ENCODE results near the gene THRSP.

The THRSP gene

DNA sequence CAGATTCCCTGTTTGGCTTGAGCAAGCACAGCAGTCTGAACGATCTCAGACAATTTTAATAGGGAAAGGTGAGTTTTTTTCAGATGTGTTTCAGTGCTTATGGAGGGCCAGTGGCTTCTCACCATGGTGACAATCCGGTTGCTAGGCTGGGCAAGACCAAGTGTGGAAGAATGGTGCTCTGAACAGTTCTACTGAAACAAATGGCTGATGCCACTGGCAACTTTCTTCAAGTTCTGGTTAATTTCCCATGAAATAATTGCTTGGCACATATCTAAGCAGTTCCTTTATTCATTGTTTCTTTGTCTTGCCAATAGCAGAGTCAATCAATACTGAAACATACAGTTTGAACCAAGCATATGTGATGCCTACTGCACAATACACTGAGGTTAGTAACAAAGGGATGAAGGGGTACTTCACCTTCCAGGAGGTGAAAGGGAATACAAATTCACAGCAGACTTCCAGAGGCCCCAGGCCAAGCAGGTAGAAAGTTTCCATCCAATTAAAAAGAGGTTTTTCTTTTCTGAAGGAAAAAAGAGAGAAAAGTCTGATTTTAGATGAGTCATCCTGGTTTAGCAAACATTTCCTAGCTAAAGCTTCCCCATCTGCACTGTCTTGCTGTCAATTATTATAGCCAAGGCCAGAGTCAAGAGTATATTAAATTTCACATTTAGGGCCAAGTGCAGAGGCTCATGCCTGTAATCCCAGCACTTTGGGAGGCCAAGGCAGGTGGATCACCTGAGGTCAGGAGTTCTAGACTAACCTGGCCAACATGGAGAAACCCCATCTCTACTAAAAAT is 37.2 kb downstream of the THRSP start:
- Histone ChIP-seq H3K9me3 (ENCODE audit: control extremely low read depth in 1 of 5, control insufficient read depth in 4 of 5, insufficient read depth in 2 of 5, low read depth in 1 of 5, low read length in 4 of 5) (no peaks in the 10 kb centered on the region), H3K4me3 (ENCODE audit: control insufficient read depth in 1 of 7, extremely low read depth in 1 of 7, insufficient read depth in 4 of 7, low read depth in 2 of 7, low read length in 6 of 7) (no peak overlapping the region), H3K27me3 (replicated peaks in 2 of 5; ENCODE audit: control insufficient read depth in 4 of 5, insufficient read depth in 5 of 5, low read length in 4 of 5) (no peaks in the 10 kb centered on the region), H3K4me1 (ENCODE audit: control extremely low read depth in 1 of 4, control insufficient read depth in 4 of 4, insufficient read depth in 4 of 4, low read length in 3 of 4) (peaks cover 0 to 3% (median 3%) of the 10 kb centered on the region in 4 experiments), H3K36me3 (ENCODE audit: control insufficient read depth in 4 of 4, insufficient read depth in 4 of 4, low read length in 3 of 4) (peaks cover 11 to 24% (median 19%) of the 10 kb centered on the region in 4 experiments), H3K27ac (ENCODE audit: insufficient read depth in 1 of 2, low read depth in 1 of 2, low read length in 2 of 2, poor library complexity in 1 of 2, severe bottlenecking in 2 of 2) (peak overlapping the region in 1 of 2 experiments; percentile 2)
- CTCF ChIA-PET = interaction anchor here (1.4 kb wide), 1 partner anchor 10 kb away, joined by 3 read pairs; no protein-coding TSS in a partner anchor
- no peak for DNase-seq
- 85% methylated on average over 2 of the region's 2 CpGs for WGBS (ENCODE audit: insufficient coverage)
- POLR2A ChIA-PET = no interaction called here

- ChIA-PET POLR2A (no interaction called here), CTCF (interaction anchor here (2.0 kb wide), 1 partner anchor 14 kb away, joined by 5 read pairs; no protein-coding TSS in a partner anchor)
- H3K36me3 ChIP-seq (ENCODE audit: control insufficient read depth in 4 of 4, insufficient read depth in 4 of 4, low read length in 3 of 4) = peaks cover 13 to 51% (median 36%) of the 10 kb centered on the region in 4 experiments
- no peak for DNase-seq
- H3K9me3 ChIP-seq (ENCODE audit: control extremely low read depth in 1 of 5, control insufficient read depth in 4 of 5, insufficient read depth in 2 of 5, low read depth in 1 of 5, low read length in 4 of 5) = no peaks in the 10 kb centered on the region
- no peaks in the 10 kb centered on the region for H3K27me3 ChIP-seq (replicated peaks in 2 of 5; ENCODE audit: control insufficient read depth in 4 of 5, insufficient read depth in 5 of 5, low read length in 4 of 5)
- H3K27ac ChIP-seq (ENCODE audit: insufficient read depth in 1 of 2, low read depth in 1 of 2, low read length in 2 of 2, poor library complexity in 1 of 2, severe bottlenecking in 2 of 2) = no peak overlapping the region
- no peak overlapping the region for H3K4me3 ChIP-seq (ENCODE audit: control insufficient read depth in 1 of 7, extremely low read depth in 1 of 7, insufficient read depth in 4 of 7, low read depth in 2 of 7, low read length in 6 of 7)
- no peaks in the 10 kb centered on the region for H3K4me1 ChIP-seq (ENCODE audit: control extremely low read depth in 1 of 4, control insufficient read depth in 4 of 4, insufficient read depth in 4 of 4, low read length in 3 of 4)
- 85% methylated on average over 2 of the region's 3 CpGs for WGBS (ENCODE audit: insufficient coverage)
Measured at GRCh38 chr11:78109081-78110015, 45.7 kb downstream of the THRSP start.

GRCh38 chr11:78110351-78110750 is 46.7 kb downstream of the THRSP start:
- CTCF ChIA-PET = interaction anchor here (0.7 to 2.0 kb wide), 2 partner anchors 8 to 13 kb away, joined by 3 to 5 read pairs; no protein-coding TSS in a partner anchor

GRCh38 chr11:78110830-78111229 is 47.2 kb downstream of the THRSP start:
- Histone ChIP-seq H3K4me1 (ENCODE audit: control extremely low read depth in 1 of 4, control insufficient read depth in 4 of 4, insufficient read depth in 4 of 4, low read length in 3 of 4) (no peaks in the 10 kb centered on the region), H3K27ac (ENCODE audit: insufficient read depth in 1 of 2, low read depth in 1 of 2, low read length in 2 of 2, poor library complexity in 1 of 2, severe bottlenecking in 2 of 2) (no peak overlapping the region), H3K9me3 (ENCODE audit: control extremely low read depth in 1 of 5, control insufficient read depth in 4 of 5, insufficient read depth in 2 of 5, low read depth in 1 of 5, low read length in 4 of 5) (no peaks in the 10 kb centered on the region), H3K27me3 (replicated peaks in 2 of 5; ENCODE audit: control insufficient read depth in 4 of 5, insufficient read depth in 5 of 5, low read length in 4 of 5) (no peaks in the 10 kb centered on the region), H3K36me3 (ENCODE audit: control insufficient read depth in 4 of 4, insufficient read depth in 4 of 4, low read length in 3 of 4) (peaks cover 13 to 51% (median 36%) of the 10 kb centered on the region in 4 experiments), H3K4me3 (ENCODE audit: control insufficient read depth in 1 of 7, extremely low read depth in 1 of 7, insufficient read depth in 4 of 7, low read depth in 2 of 7, low read length in 6 of 7) (no peak overlapping the region)
- no peak for DNase-seq
- ChIA-PET POLR2A (interaction anchor here (0.6 kb wide), 1 partner anchor 57 kb away, joined by 6 read pairs; no protein-coding TSS in a partner anchor), CTCF (interaction anchor here (0.7 to 2.0 kb wide), 3 partner anchors 9 to 16 kb away, joined by 3 to 5 read pairs (median 3); no protein-coding TSS in a partner anchor)
- 100% methylated on average over 1 of the region's 2 CpGs for WGBS (ENCODE audit: insufficient coverage)

More at GRCh38 chr11:78110351-78110750, 46.7 kb downstream of the THRSP start:
- 98% methylated on average over 5 of the region's 5 CpGs for WGBS (ENCODE audit: insufficient coverage)
- H3K9me3 ChIP-seq (ENCODE audit: control extremely low read depth in 1 of 5, control insufficient read depth in 4 of 5, insufficient read depth in 2 of 5, low read depth in 1 of 5, low read length in 4 of 5) = no peaks in the 10 kb centered on the region
- DNase-seq = no peak
- POLR2A ChIA-PET = no interaction called here
- no peak overlapping the region for H3K27ac ChIP-seq (ENCODE audit: insufficient read depth in 1 of 2, low read depth in 1 of 2, low read length in 2 of 2, poor library complexity in 1 of 2, severe bottlenecking in 2 of 2)
- no peaks in the 10 kb centered on the region for H3K4me1 ChIP-seq (ENCODE audit: control extremely low read depth in 1 of 4, control insufficient read depth in 4 of 4, insufficient read depth in 4 of 4, low read length in 3 of 4)
- no peak overlapping the region for H3K4me3 ChIP-seq (ENCODE audit: control insufficient read depth in 1 of 7, extremely low read depth in 1 of 7, insufficient read depth in 4 of 7, low read depth in 2 of 7, low read length in 6 of 7)
- peaks cover 13 to 51% (median 36%) of the 10 kb centered on the region in 4 experiments for H3K36me3 ChIP-seq (ENCODE audit: control insufficient read depth in 4 of 4, insufficient read depth in 4 of 4, low read length in 3 of 4)
- H3K27me3 ChIP-seq (replicated peaks in 2 of 5; ENCODE audit: control insufficient read depth in 4 of 5, insufficient read depth in 5 of 5, low read length in 4 of 5) = no peaks in the 10 kb centered on the region

DNA sequence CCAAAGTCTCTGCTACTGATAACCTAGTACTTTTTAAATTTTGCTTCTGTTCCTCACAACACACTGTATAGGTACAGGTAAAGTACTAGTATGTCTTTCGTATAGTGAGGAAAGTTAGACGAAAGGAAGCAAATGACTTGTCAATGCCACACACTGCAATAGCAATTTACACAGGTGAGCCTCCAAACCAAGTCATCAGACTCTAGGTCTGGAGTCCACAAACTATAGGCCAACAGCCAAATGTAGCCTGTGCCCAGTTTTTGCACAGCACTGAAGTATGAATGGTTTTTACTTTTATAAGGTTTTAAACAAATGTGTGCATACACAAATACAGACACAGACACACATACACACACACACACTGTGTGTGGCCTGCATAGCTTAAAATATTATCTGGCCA is 47.6 kb downstream of the THRSP start:
- no peaks in the 10 kb centered on the region for H3K9me3 ChIP-seq (ENCODE audit: control extremely low read depth in 1 of 5, control insufficient read depth in 4 of 5, insufficient read depth in 2 of 5, low read depth in 1 of 5, low read length in 4 of 5)

GRCh38 chr11:78112582-78113275 is 49.1 kb downstream of the THRSP start:
- H3K4me1 ChIP-seq (ENCODE audit: control extremely low read depth in 1 of 4, control insufficient read depth in 4 of 4, insufficient read depth in 4 of 4, low read length in 3 of 4) = no peaks in the 10 kb centered on the region
- peaks cover 13 to 46% (median 35%) of the 10 kb centered on the region in 4 experiments for H3K36me3 ChIP-seq (ENCODE audit: control insufficient read depth in 4 of 4, insufficient read depth in 4 of 4, low read length in 3 of 4)
- H3K27me3 ChIP-seq (replicated peaks in 2 of 5; ENCODE audit: control insufficient read depth in 4 of 5, insufficient read depth in 5 of 5, low read length in 4 of 5) = no peaks in the 10 kb centered on the region
- no peak overlapping the region for H3K4me3 ChIP-seq (ENCODE audit: control insufficient read depth in 1 of 7, extremely low read depth in 1 of 7, insufficient read depth in 4 of 7, low read depth in 2 of 7, low read length in 6 of 7)
- CTCF ChIA-PET = no interaction called here
- POLR2A ChIA-PET = no interaction called here
- 100% methylated on average over 4 of the region's 6 CpGs for WGBS (ENCODE audit: insufficient coverage)
- no peaks in the 10 kb centered on the region for H3K9me3 ChIP-seq (ENCODE audit: control extremely low read depth in 1 of 5, control insufficient read depth in 4 of 5, insufficient read depth in 2 of 5, low read depth in 1 of 5, low read length in 4 of 5)
- no peak overlapping the region for H3K27ac ChIP-seq (ENCODE audit: insufficient read depth in 1 of 2, low read depth in 1 of 2, low read length in 2 of 2, poor library complexity in 1 of 2, severe bottlenecking in 2 of 2)
- no peak for DNase-seq

More for the DNA sequence above, 47.6 kb downstream of the THRSP start:
- ChIA-PET CTCF (interaction anchor here (1.0 kb wide), 1 partner anchor 16 kb away, joined by 3 read pairs; no protein-coding TSS in a partner anchor), POLR2A (interaction anchor here (0.6 kb wide), 1 partner anchor 58 kb away, joined by 6 read pairs; no protein-coding TSS in a partner anchor)
- H3K27ac ChIP-seq (ENCODE audit: insufficient read depth in 1 of 2, low read depth in 1 of 2, low read length in 2 of 2, poor library complexity in 1 of 2, severe bottlenecking in 2 of 2) = no peak overlapping the region
- no peak overlapping the region for H3K4me3 ChIP-seq (ENCODE audit: control insufficient read depth in 1 of 7, extremely low read depth in 1 of 7, insufficient read depth in 4 of 7, low read depth in 2 of 7, low read length in 6 of 7)
- H3K4me1 ChIP-seq (ENCODE audit: control extremely low read depth in 1 of 4, control insufficient read depth in 4 of 4, insufficient read depth in 4 of 4, low read length in 3 of 4) = no peaks in the 10 kb centered on the region
- H3K36me3 ChIP-seq (ENCODE audit: control insufficient read depth in 4 of 4, insufficient read depth in 4 of 4, low read length in 3 of 4) = peaks cover 13 to 51% (median 35%) of the 10 kb centered on the region in 4 experiments
- no peaks in the 10 kb centered on the region for H3K27me3 ChIP-seq (replicated peaks in 2 of 5; ENCODE audit: control insufficient read depth in 4 of 5, insufficient read depth in 5 of 5, low read length in 4 of 5)
- DNase-seq = no peak
- no CpG with 5 or more reads among the region's 2 CpGs for WGBS (ENCODE audit: insufficient coverage)

Measured in common myeloid progenitor, CD34-positive (primary cell).